Fibroblast of villous mesenchyme (primary cell): ENCODE data around the gene MAP4K4. TPM values are rescaled to one million over a fixed set of nuclear protein-coding genes. Genes with fewer than 3 reads are reported as not detected.
"Not testable (repeated sequence)": the region's sequence is repeated elsewhere in the genome, so short reads cannot be mapped to it uniquely, and the experiment has no call there.

Experiments used
- DNase-seq: peaks from one replicate; pipeline ENCODE4 v3.0.0-alpha.2; 2010; ENCODE audit warnings: low read depth
- H3K4me3 ChIP-seq: 2 replicates; pipeline ENCODE4 v1.5.1; 2011; ENCODE audit warnings: low read depth, mild to moderate bottlenecking, low read length
- CTCF ChIP-seq: IDR thresholded peaks from 2 replicates; pipeline ENCODE4 v1.5.1; 2012; ENCODE audit warnings: low read depth, mild to moderate bottlenecking, low read length; ENCODE audit not compliant: insufficient read depth
- total RNA-seq: library from RNA; depleted of rRNA; stranded (reverse); fragments of >200 nt; gene quantifications from 2 replicates; pipeline ENCODE4 v1.2.3, GENCODE V29; 2012

Gene MAP4K4
- total RNA-seq, 1 donor: 95.0 TPM

GRCh38 chr2:101763496-101764333 is 66.2 kb downstream of the MAP4K4 start:
- no peak for TF ChIP-seq CTCF
- H3K4me3 ChIP-seq: no peak overlapping the region
- DNase-seq: no peak

- DNase-seq: no peak
- TF ChIP-seq CTCF: no peak
- H3K4me3 ChIP-seq: no peak overlapping the region
Observed at GRCh38 chr2:101766337-101766736, 68.8 kb downstream of the MAP4K4 start.

GRCh38 chr2:101766871-101767739 is 69.6 kb downstream of the MAP4K4 start:
- DNase-seq: peak; percentile 80
- no peak overlapping the region for H3K4me3 ChIP-seq
- no peak for TF ChIP-seq CTCF

- no peak for TF ChIP-seq CTCF
- H3K4me3 ChIP-seq: no peak overlapping the region
- no peak for DNase-seq
Observed at GRCh38 chr2:101768556-101769220, 71.2 kb downstream of the MAP4K4 start.

- not testable (repeated sequence) for H3K4me3 ChIP-seq, DNase-seq
Observed at GRCh38 chr2:101769726-101770125, 72.2 kb downstream of the MAP4K4 start.

- TF ChIP-seq CTCF: peak; percentile 31
- DNase-seq: peak; percentile 53
- H3K4me3 ChIP-seq: no peak overlapping the region
Observed at GRCh38 chr2:101770726-101771125, 73.2 kb downstream of the MAP4K4 start.
